A172 (cell line): ENCODE measurements around the gene FRMD8. TPM values are rescaled to one million over a fixed set of nuclear protein-coding genes. Genes with fewer than 3 reads are reported as not detected.
A peak's percentile ranks its signal among the peaks of the same experiment; 100 is the strongest.
"Not testable (repeated sequence)": the region's sequence is repeated elsewhere in the genome, so short reads cannot be mapped to it uniquely, and the experiment has no call there.

Source experiments
- DNase-seq: peaks from one replicate; pipeline ENCODE4 v3.0.0-alpha.2; 2015; ENCODE audit warnings: low spot score
- total RNA-seq: library from RNA; depleted of rRNA; stranded (reverse); fragments of >200 nt; shearing (Covaris generic); gene quantifications from 2 replicates; pipeline ENCODE4 v1.2.3, GENCODE V29; 2014

The FRMD8 gene
- total RNA-seq, 1 experiment from 2014 or later, result 21.5 TPM

GRCh38 chr11:65434667-65435410, 48.4 kb downstream of the FRMD8 start:
- DNase-seq, result no peak

- DNase-seq, result peak; percentile 21
These were observed 49.0 kb downstream of the FRMD8 start for GRCh38 chr11:65435411-65435931.

GRCh38 chr11:65435981-65436411, 49.6 kb downstream of the FRMD8 start:
- peak; percentile 31 for DNase-seq

GRCh38 chr11:65436412-65437032, 50.1 kb downstream of the FRMD8 start:
- DNase-seq, result peak; percentile 41

- peak; percentile 36 for DNase-seq
These were observed 51.2 kb downstream of the FRMD8 start for GRCh38 chr11:65437436-65438227.

GRCh38 chr11:65438257-65439151, 52.1 kb downstream of the FRMD8 start:
- peak; percentile 19 for DNase-seq

- peak; percentile 49 for DNase-seq
These were observed 53.1 kb downstream of the FRMD8 start for GRCh38 chr11:65439331-65440181.

- peak; percentile 30 for DNase-seq
These were observed 54.5 kb downstream of the FRMD8 start for GRCh38 chr11:65440831-65441499.

- peak; percentile 29 for DNase-seq
These were observed 56.5 kb downstream of the FRMD8 start for GRCh38 chr11:65442842-65443331.

- DNase-seq, result peak; percentile 34
These were observed 58.0 kb downstream of the FRMD8 start for GRCh38 chr11:65444314-65445051.

GRCh38 chr11:65445101-65445603, 58.7 kb downstream of the FRMD8 start:
- peak; percentile 36 for DNase-seq

GRCh38 chr11:65445604-65446445, 59.4 kb downstream of the FRMD8 start:
- DNase-seq, result peak; percentile 31

GRCh38 chr11:65446446-65447277, 60.2 kb downstream of the FRMD8 start:
- DNase-seq, result peak; percentile 53

- DNase-seq, result peak; percentile 27
These were observed 61.6 kb downstream of the FRMD8 start for GRCh38 chr11:65448074-65448417.

- DNase-seq, result peak; percentile 62
These were observed 62.1 kb downstream of the FRMD8 start for GRCh38 chr11:65448418-65449105.

GRCh38 chr11:65451301-65451700, 64.9 kb downstream of the FRMD8 start:
- not testable (repeated sequence) for DNase-seq
